ENCODE data around the gene KIAA1328. TPM values are rescaled to one million over a fixed set of nuclear protein-coding genes. Genes with fewer than 3 reads are reported as not detected.

Gene KIAA1328
- total RNA-seq, 1 donor from 2014 or later = 3.9 TPM

DNA sequence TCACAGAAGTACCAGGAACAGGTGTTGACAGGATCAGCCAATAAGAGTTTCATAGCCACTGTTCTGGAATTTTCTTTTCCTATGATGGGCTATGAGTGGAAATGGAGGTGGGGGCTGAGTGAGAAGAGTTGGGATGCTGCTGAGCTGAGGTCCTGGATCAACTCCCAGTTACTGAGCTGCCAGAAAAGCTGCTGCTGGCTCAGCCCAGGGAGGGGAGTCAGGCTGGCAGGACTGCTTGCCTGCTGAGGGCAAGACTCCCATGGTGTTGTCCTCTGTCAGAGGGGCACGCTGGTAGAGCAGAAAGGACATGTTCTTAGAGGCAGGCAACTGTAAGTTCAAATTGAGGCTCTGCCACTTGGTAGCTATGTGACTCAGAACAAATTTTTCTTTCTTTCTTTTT lies 11.9 kb upstream of the KIAA1328 start:
- ATAC-seq (peak; percentile 37), DNase-seq (ENCODE audit: missing footprints) (no peak)
- intact Hi-C loops (cut with DNase I) = no loop called here

DNA sequence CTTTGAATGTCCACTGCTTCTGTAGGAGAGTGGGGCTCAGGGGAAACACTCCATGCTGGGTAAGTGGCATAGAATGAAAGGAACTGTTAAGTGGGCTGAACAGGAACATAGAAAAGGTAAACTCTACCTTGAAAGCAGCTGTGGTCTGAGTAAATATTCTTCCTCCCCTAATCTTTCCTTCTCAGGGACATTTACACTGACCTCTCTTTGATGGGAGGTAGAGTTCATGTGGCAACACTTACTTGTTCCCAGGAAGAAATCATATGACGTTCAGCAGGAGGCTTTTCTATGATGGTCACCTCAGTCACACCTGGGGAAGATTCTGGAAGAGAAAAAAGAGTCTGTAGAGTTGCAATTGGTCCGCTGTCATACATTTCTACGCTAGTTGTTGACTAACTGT lies 10.3 kb upstream of the KIAA1328 start:
- intact Hi-C loops (cut with DNase I) = no loop called here

DNA sequence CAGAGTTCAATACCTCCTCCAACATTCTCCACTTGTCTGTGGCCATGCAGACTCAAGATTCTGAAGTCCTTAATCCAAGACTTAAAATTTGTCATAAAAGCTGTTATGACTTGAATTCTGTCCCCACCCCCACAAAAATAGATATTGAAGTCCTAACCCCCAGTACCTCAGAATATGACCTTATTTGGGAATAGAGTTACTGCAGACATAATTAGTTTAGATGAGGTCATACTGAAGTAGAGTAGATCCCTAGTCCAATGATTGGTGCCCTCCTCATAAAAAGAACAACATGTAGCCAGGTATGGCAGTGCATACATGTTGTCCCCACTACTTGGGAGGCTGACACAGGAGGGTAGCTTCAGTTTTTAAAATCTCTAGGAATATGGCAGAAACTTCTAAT lies 9.3 kb upstream of the KIAA1328 start:
- intact Hi-C loops (cut with DNase I) = no loop called here
- ATAC-seq (no peak), DNase-seq (ENCODE audit: missing footprints) (no peak)

More for the DNA sequence above, 10.3 kb upstream of the KIAA1328 start:
- ATAC-seq (no peak), DNase-seq (ENCODE audit: missing footprints) (no peak)

DNA sequence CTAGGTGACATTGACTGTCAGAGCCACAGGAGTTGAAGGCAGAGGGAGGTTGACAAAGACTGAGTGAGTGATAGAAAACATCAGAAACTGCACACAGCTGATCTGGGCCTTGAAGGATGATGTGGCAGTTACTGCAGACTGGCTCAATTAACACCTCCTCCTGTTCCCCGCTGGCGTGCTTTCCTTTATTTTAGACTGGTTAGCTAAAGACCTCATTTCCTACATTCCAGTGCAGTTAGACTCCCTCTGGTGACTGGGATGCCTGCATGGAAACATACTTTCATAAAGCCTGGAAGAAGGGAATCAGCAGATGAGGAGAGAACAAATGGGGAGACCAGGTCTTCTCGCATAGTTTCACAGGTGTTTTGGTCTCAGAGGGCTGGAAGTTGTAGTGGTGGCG lies 7.2 kb upstream of the KIAA1328 start:
- no peak for ATAC-seq
- intact Hi-C loops (cut with DNase I) = no loop called here
- DNase-seq (ENCODE audit: missing footprints) = no peak

DNA sequence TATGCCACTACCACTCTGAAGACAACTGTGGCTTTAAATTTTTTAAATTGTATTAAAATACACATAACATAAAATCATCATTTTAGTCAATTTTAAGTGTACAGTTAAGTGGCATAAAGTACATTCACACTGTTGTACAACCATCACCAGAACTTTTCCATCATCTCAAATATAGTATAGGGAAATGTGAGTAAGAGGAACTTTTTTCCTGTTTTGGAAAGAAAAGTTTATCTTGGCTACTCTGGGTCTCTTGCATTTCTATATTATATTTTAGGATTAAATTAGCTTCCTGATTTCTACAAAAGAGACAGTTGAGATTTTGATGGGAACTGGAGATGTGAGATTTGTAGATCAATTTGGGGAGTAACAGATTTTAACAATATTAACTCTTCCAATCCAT lies 3.4 kb upstream of the KIAA1328 start:
- DNase-seq (ENCODE audit: missing footprints) (no peak), ATAC-seq (no peak)
- intact Hi-C loops (cut with DNase I) = no loop called here

DNA sequence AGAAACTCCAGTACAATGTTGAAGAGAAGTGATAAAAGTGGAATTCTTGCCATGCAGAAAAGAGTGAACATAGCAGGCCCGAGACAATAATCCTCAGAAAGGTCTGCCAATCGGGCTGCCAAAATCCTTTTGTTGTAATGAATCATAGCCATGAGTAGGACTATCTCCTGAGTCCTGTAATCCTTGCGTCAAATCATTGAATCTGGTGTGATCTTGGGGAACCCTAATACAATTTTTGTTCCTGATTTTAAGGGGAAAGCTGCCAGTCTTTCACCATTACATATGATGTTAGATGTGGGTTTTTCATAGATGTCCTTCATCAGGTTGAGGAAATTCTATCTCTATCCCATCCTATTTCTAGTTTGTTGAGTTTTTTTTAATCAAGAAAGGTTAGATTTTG lies 2.4 kb upstream of the KIAA1328 start:
- DNase-seq (ENCODE audit: missing footprints) = no peak
- ATAC-seq = no peak
- intact Hi-C loops (cut with DNase I) = no loop called here

DNA sequence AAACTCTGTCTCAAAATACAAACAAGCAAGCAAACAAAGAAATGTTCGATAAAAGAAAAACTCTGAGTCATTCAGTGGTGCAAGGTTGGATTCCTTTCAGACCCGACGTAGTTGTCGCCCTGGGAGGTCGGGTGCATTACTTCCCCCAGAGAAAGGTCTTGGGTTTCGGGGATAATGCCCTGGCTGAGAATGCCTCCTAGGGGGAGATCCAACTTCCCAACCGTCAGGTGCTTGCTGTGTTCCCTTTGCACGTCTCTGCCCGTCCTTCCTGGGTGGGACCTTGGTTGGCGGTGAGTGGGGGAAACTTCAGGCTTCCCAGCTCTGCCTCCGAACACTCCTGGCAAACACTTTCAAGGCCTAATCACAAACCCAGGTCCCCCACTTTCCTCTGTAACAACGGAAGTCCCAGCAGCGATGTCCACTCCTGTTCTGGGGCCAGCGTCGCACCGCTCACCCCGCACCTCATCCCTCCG lies 734 bp upstream of the KIAA1328 start:
- ATAC-seq (no peak), DNase-seq (ENCODE audit: missing footprints) (no peak)
- intact Hi-C loops (cut with DNase I) = no loop called here

DNA sequence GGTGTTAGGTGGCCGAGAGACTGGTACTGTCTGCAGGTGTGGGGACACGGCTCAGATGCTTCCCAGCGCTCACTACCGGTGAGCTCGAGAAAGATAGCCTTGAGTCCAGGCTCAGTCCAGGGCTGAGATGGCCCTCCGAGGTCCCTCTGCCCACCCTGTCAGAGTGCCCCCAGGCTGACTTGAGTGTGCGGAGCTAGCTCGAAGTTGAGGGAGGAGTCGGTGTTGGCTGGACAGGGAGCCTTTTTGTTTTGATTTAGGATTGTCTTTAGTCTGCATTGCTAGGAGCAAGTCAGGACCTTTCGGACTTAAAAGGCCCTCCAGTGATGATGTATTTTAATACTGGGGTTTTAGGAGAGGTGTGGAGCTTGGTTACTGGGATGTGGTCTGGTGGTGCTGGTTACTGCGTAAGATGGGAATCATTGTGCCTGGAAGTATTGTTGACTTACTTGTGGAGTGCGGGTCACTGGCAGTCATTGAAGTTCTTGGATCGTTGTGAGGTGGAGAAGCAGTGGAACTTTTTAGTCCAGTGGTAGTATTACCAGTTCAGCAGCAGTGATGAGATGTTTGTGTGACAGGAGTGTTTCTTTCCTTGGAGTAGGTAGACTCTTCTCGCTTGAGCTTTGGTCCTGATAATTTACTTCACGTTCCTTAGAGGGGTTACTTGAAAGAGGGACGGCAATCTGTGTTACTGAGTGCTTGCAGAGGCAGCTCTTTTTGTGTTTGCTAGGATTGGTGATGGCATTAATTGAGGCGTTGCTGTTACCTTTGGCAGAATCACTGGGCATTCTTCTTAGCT lies 633 bp downstream of the KIAA1328 start:
- intact Hi-C loops (cut with DNase I) = no loop called here
- DNase-seq (ENCODE audit: missing footprints) (no peak), ATAC-seq (peak; percentile 1)

DNA sequence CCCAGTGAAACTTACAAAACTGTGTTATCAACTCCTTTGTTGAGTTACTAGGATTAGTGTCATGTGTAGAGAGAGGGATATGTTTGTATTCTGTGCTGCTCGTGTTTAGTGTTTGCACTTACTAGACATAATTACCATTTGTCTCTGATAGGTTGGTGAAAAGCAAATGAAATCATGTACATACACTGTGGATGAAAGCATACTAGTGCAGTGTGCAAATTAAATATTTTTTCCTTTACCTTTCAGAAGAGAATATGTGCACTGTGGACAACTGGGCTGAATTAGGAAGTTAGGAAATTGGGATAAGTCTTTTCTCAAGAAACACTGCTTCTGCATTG lies 1.2 kb downstream of the KIAA1328 start:
- intact Hi-C loops (cut with DNase I) = no loop called here
- DNase-seq (ENCODE audit: missing footprints) (no peak), ATAC-seq (no peak)

DNA sequence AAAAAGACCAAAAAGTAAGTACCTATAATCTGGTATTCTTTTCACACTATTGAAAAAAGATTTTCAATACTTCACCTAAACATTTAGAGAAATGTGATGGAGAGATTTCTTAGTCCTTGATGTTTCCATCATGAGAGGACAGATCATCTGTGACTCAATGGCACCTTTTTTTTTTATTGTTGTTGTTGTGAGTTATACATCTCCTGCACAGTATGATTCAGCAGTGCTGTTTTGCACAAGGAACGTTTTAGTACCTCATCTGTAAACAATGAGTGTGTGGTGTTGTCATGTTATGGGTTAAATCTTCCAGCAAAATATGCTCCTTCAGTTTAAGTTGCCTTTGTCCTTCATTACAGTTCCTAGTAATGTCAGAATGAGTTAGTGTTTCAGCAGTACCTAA lies 2.2 kb downstream of the KIAA1328 start:
- DNase-seq (ENCODE audit: missing footprints) (no peak), ATAC-seq (no peak)
- intact Hi-C loops (cut with DNase I) = no loop called here

DNA sequence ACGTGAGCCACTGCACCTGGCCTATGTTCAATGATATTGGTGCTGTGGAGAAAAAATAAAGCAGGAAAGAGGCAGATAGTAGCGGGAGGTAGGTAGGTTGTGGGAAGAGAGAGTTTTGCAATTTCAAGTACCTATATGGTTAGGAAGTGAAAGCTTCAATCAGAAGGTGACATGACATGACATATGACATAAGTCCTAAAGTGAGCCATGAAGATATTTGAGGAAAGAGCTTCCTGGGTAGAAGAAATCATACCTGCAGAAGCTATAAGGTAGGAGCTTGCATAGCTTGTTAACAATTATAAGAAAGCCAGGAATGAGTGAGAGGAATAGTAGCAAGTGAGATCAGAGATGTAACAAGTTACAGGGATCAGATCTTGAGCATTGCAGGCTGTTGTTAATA lies 4.2 kb downstream of the KIAA1328 start:
- intact Hi-C loops (cut with DNase I) = no loop called here
- ATAC-seq (no peak), DNase-seq (ENCODE audit: missing footprints) (no peak)

DNA sequence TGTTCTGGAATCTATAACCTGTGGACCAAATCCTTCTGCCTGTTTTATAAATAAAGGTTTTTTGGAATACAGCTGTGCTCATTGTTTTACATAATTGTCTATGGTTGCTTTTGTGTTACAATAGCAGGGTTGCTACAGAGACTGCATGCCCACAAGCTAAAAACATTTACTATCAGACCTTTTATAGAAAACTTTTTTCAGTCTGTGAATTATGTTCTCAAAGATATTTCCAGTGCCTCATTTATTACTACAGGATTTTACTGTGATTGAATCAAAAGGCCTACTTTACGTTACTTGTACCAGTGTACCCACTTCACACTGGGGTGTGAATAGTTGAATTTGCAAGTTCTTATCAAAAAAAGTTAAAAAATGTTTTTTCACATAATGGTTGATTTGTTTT lies 7.0 kb downstream of the KIAA1328 start:
- intact Hi-C loops (cut with DNase I) = no loop called here
- DNase-seq (ENCODE audit: missing footprints) (no peak), ATAC-seq (no peak)

DNA sequence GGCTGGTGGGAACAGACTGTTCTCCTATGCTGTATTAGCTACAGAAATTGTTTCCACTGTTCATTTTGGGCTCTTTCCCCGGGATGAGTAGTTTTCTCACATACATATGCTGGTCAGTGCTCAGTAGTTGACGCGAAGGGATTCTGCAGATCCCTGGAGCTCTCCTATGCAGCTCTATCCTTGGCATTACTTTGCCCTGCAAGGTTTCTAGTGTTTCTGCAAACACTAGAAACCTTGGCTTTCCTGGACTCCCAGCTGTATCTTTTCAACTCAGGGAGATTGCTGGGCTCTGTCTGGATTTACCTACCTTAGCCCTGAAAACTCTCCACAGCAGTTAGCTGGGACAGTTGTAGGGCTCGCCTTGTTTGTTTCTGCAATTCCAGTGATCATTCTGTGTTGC lies 10.9 kb downstream of the KIAA1328 start:
- DNase-seq (ENCODE audit: missing footprints) (no peak), ATAC-seq (no peak)
- intact Hi-C loops (cut with DNase I) = no loop called here

DNA sequence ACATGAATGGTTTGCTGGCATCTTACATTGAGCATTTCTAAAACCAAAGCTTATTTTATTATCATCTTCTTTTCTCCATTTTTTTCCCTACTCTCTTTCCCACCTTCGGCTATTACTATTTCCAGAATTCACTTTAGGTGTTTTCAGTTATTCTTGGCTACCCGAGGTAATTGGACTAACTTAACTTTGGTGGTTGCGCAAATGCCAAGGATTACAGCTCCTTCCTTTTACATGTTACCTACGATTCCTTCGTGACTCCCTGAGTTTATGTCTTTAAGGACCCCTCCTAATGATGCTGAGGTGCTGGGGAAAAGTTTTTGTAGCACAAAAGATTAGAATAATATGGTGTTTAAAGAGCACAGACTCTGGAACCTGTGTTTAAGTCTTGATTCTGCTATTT lies 14.3 kb downstream of the KIAA1328 start:
- ATAC-seq (no peak), DNase-seq (ENCODE audit: missing footprints) (no peak)
- intact Hi-C loops (cut with DNase I) = no loop called here

DNA sequence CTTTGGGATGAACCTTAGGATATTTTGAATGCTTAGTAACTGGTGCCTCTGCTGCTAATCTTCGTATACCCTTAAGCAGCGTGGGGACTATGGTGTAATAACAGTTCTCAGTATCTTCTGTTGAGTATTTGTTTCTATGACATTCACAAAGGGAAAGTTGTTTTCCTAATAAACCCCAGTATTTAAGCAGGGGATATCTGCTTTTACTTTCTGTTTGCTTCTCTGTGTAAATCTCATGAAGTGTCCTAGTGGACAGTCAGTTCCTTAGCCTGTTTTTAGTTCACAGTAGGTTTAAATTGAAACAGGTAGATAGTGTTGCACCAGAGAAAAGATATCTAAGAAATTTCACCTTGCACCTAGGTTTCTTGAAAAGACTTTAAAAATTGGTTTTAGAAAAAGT lies 14.9 kb downstream of the KIAA1328 start:
- DNase-seq (ENCODE audit: missing footprints) (no peak), ATAC-seq (no peak)
- intact Hi-C loops (cut with DNase I) = no loop called here

DNA sequence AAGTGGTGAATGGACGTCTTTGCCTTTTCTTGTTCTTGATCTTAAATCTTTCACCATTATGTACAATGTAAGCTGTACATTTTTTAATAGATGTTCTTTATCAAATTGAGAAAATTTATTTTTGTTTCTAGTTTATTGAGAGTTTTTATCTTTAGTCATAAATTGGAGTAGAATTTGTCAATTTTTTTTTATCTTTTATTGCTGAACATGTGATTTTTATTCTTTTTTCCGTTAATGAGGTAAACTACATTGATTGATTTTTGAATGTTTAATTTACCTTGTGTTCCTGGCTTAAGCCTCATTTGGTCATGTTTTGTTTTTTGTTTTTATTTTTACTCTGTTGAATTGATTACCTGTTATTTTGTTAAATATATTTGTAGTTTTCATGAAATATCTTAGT lies 19.7 kb downstream of the KIAA1328 start:
- ATAC-seq (no peak), DNase-seq (ENCODE audit: missing footprints) (no peak)
- intact Hi-C loops (cut with DNase I) = no loop called here

DNA sequence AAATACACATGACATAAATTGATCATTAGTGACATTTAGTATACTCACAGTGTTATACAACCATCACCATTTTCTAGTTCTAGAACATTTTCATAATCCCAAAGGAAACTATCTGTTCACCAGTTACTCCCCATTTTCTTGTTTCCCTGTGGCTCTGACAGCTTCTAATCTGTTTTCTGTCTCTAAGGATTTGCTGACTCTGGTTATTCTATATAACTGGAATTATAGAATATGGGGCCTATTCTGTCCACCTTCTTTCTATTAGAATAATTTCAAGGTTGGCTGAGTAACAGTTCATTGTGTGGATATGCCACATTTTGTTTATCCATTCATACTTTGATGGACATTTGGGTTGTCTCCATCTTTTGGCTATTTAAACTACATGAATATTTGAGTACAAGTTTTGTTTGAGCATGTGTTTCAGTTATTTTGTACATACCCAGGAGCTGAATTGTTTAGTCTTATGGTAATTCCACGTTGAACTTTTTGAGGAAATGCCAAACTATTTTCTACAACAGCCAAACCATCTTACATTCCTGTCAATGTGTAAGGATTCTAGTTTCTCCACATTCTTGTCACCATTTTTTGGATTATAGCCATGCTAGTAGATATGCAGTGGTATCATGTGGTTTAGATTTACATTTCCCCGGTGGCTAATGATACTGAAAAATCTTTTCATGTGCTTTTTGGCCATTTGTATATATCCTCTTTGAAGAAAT lies 20.5 kb downstream of the KIAA1328 start:
- ATAC-seq = no peak
- intact Hi-C loops (cut with DNase I) = no loop called here
- DNase-seq (ENCODE audit: missing footprints) = no peak

DNA sequence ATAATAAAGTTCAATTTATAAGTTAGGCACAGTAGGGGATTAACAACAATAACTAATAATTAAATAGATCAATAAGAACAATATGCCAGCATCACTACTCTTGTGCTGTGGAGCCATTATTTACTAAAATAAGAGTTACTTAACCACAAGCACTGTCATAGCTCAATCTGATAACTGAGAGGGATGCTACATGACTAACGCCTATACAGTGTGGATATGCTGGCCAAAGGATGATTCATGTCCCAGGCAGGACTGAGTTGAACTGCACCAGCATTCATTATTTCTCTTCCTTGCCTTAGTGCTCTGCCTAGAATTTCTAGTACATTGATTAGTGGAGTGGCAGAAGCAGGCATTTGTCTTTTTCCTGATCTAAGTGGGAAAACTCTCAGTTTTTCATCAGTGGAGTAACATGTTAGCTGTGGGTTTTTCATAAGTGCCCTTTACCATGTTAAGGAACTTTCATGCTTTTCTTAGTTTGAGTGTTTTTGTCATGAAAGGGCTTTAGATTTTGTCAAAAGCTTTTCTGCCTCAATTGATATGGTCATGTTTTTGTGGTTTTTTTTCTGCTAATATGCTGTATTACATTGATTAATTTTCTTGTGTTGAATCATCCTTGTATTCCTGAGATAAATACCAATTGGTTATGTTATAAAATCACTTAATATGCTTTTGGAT lies 21.7 kb downstream of the KIAA1328 start:
- DNase-seq (ENCODE audit: missing footprints) (no peak), ATAC-seq (no peak)
- intact Hi-C loops (cut with DNase I) = no loop called here

DNA sequence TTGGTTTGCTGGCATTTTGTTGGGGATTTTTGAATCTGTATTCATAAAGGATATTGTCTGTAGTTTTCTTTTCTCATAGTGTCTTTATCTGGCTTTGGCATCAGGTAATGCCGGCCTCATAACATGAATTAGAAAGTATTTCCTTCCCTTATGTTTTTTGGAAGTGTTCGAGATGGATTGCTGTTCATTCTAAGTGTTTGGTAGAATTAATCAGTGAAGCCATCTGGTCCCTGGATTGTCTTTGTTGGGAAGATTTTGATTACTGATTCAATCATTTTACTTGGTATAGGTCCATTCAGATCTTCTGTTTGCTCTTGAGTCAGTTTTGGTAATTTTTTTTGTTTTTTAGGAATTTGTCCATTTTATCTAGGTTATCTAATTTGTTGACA lies 22.3 kb downstream of the KIAA1328 start:
- intact Hi-C loops (cut with DNase I) = no loop called here
- ATAC-seq = no peak

DNA sequence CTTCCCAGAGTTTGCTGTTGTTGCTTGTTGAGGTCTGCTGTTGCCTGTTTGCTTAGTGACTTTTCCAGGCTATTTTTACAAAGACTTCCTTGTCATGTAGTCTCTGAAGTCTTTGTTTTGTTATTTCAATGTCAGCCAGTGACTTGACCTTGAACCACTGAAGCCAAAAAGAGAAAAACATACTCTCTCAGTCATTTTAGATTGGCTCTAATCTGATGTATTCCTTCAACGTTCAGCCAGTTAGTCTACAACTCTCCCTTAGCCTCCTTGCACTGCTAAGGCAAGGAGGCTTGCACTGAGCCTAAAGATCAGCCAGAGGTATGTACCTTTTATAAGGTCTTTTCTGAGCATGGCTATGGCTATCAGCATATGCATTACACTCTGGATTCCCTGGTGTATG lies 27.9 kb downstream of the KIAA1328 start:
- ATAC-seq (no peak), DNase-seq (ENCODE audit: missing footprints) (no peak)
- intact Hi-C loops (cut with DNase I) = no loop called here

More for the DNA sequence above, 22.3 kb downstream of the KIAA1328 start:
- DNase-seq (ENCODE audit: missing footprints) = no peak
